Esophagus squamous epithelium (tissue), 5 donors: ENCODE data around the gene WDR26. TPM values are rescaled to one million over a fixed set of nuclear protein-coding genes. Genes with fewer than 3 reads are reported as not detected.
"Not testable (repeated sequence)": the region's sequence is repeated elsewhere in the genome, so short reads cannot be mapped to it uniquely, and the experiment has no call there.

Source experiments
- DNase-seq: peaks from one replicate; lab custom pipeline; 2025; lab: John Stamatoyannopoulos, UW
- H3K27ac ChIP-seq, 4 donors: fragments of 200-600 bp; sonication (generic); one replicate each; pipeline ENCODE4 v1.5.1; 2016 to 2019; ENCODE audit warnings: mild to moderate bottlenecking in 1 of 4
- H3K27me3 ChIP-seq, 4 donors: fragments of 200-600 bp; sonication (generic); 1 replicate in 3 of 4; 2 replicates in 1 of 4; pipeline versions ENCODE4 v1.5.1 to v1.6.0; 2017 to 2021; ENCODE audit warnings: antibody characterized with exemption in 1 of 4
- H3K36me3 ChIP-seq, 3 donors: fragments of 200-600 bp; sonication (generic); one replicate each; pipeline ENCODE4 v1.5.1; 2016 to 2019
- H3K4me1 ChIP-seq, 3 donors: fragments of 200-600 bp; sonication (generic); one replicate each; pipeline ENCODE4 v1.5.1; 2017 to 2019
- H3K4me3 ChIP-seq, 4 donors: fragments of 200-600 bp; sonication (generic); 1 replicate in 3 of 4; 2 replicates in 1 of 4; pipeline ENCODE4 v1.5.1; 2016 to 2019; ENCODE audit warnings: mild to moderate bottlenecking in 2 of 4, moderate library complexity in 1 of 4
- H3K9me3 ChIP-seq, 3 donors: fragments of 200-600 bp; sonication (generic); one replicate each; pipeline ENCODE4 v1.5.1; 2016 to 2019
- CTCF ChIP-seq, 6 experiments: fragments of 450-650 bp in 4 of 6; fragments of 200-600 bp in 2 of 6; sonication (generic) in 2 of 6; IDR thresholded peaks; one replicate each; pipeline ENCODE4 v1.5.1; 2016 to 2019; ENCODE audit warnings: antibody characterized with exemption in 6 of 6, mild to moderate bottlenecking in 4 of 6, moderate library complexity in 4 of 6
- POLR2A ChIP-seq, 4 donors: fragments of 450-650 bp; IDR thresholded peaks; one replicate each; pipeline ENCODE4 v1.6.1; 2017; ENCODE audit warnings: antibody characterized with exemption in 4 of 4, mild to moderate bottlenecking in 4 of 4, moderate library complexity in 3 of 4
- WGBS, 2 donors: methylation state at CpG; one replicate each; pipeline ENCODE4 v1.1.5; 2018; 5-methylcytosine and 5-hydroxymethylcytosine counted together
- intact Hi-C: fragments of 100-400 bp; cut with DNase I; formaldehyde crosslinking; loops from one replicate; pipeline ENCODE4 v1.15.0; 2022
- total RNA-seq, 4 donors: library from RNA; depleted of rRNA; stranded (reverse); fragments of >200 nt; gene quantifications; one replicate each; pipeline ENCODE4 v1.1.0, GENCODE V29; 2016
- donor health status: DM: yes; HTN: yes; CAD: no.

Gene WDR26
- total RNA-seq, 4 donors from 2014 or later, result 38.3 to 111 (median 61.9) TPM

GRCh38 chr1:224356685-224357625 lies 77.6 kb downstream of the WDR26 start, which contains the start of gene CNIH4:
Gene CNIH4, plus strand, starts transcription at chr1:224356879. Its CDS starts 46 bp downstream, at chr1:224356925.
- TF ChIP-seq CTCF (IDR thresholded peaks at IDR 0.05) (no peak), POLR2A (IDR thresholded peaks at IDR 0.05) (peak in 3 of 4 donors; percentile 95 to 97 (median 96))
- H3K27ac ChIP-seq, result peak within 1 kb of the TSS; percentile 86 to 97 (median 92)
- H3K27me3 ChIP-seq, result no peaks in the 10 kb centered on the region
- H3K4me1 ChIP-seq, result peaks cover 9 to 43% (median 20%) of the 10 kb centered on the region in 3 donors
- H3K36me3 ChIP-seq, result peaks cover 0 to 17% (median 0%) of the 10 kb centered on the region in 3 donors
- peak; percentile 78 for DNase-seq
- H3K9me3 ChIP-seq, result no peaks in the 10 kb centered on the region
- 0 to 1% methylated on average over 28 to 34 of the region's 78 CpGs for WGBS, 2 donors
- intact Hi-C loops, result no loop called here
- H3K4me3 ChIP-seq, result peak within 1 kb of the TSS; percentile 63 to 96 (median 88)

GRCh38 chr1:224353975-224354925 lies 80.3 kb downstream of the WDR26 start:
- H3K4me1 ChIP-seq, result peaks cover 9 to 25% (median 15%) of the 10 kb centered on the region in 3 donors
- TF ChIP-seq POLR2A (IDR thresholded peaks at IDR 0.05), result no peak
- no peak for TF ChIP-seq CTCF (IDR thresholded peaks at IDR 0.05)
- DNase-seq, result no peak
- no peaks in the 10 kb centered on the region for H3K9me3 ChIP-seq
- WGBS, 2 donors, result 68 to 73% methylated on average over 5 of the region's 5 CpGs
- no peak overlapping the region for H3K27ac ChIP-seq
- H3K27me3 ChIP-seq, result no peaks in the 10 kb centered on the region
- no peak overlapping the region for H3K4me3 ChIP-seq
- intact Hi-C loops, result no loop called here
- H3K36me3 ChIP-seq, result no peaks in the 10 kb centered on the region

- H3K27me3 ChIP-seq, intact Hi-C loops, H3K4me3 ChIP-seq, H3K4me1 ChIP-seq, H3K9me3 ChIP-seq, H3K36me3 ChIP-seq, H3K27ac ChIP-seq, DNase-seq: not testable (repeated sequence)
- WGBS, 2 donors, result 78 to 100% methylated on average over 5 to 9 of the region's 49 CpGs
Measured at GRCh38 chr1:224352436-224353085, 82.0 kb downstream of the WDR26 start.

GRCh38 chr1:224349716-224350115 lies 84.9 kb downstream of the WDR26 start:
- intact Hi-C loops, H3K27ac ChIP-seq, H3K27me3 ChIP-seq, H3K36me3 ChIP-seq, DNase-seq, H3K4me3 ChIP-seq, H3K4me1 ChIP-seq, H3K9me3 ChIP-seq: not testable (repeated sequence)
- no CpG with 5 or more reads among the region's 30 CpGs for WGBS, 2 donors

GRCh38 chr1:224348137-224348536 lies 86.5 kb downstream of the WDR26 start:
- WGBS, 2 donors, result 71 to 79% methylated on average over 2 of the region's 2 CpGs
- TF ChIP-seq CTCF (IDR thresholded peaks at IDR 0.05) (no peak), POLR2A (IDR thresholded peaks at IDR 0.05) (no peak)
- Histone ChIP-seq H3K36me3 (no peaks in the 10 kb centered on the region), H3K4me1 (no peaks in the 10 kb centered on the region), H3K9me3 (peaks cover 0 to 17% (median 16%) of the 10 kb centered on the region in 3 donors), H3K4me3 (no peak overlapping the region), H3K27ac (no peak overlapping the region), H3K27me3 (no peaks in the 10 kb centered on the region)
- no peak for DNase-seq
- intact Hi-C loops, result no loop called here
